ENCODE measurements around the gene CAMK2B.

Gene CAMK2B

GRCh38 chr7:44308596-44309270, 16.7 kb downstream of the CAMK2B start:
- FAIRE-seq = no peak

DNA sequence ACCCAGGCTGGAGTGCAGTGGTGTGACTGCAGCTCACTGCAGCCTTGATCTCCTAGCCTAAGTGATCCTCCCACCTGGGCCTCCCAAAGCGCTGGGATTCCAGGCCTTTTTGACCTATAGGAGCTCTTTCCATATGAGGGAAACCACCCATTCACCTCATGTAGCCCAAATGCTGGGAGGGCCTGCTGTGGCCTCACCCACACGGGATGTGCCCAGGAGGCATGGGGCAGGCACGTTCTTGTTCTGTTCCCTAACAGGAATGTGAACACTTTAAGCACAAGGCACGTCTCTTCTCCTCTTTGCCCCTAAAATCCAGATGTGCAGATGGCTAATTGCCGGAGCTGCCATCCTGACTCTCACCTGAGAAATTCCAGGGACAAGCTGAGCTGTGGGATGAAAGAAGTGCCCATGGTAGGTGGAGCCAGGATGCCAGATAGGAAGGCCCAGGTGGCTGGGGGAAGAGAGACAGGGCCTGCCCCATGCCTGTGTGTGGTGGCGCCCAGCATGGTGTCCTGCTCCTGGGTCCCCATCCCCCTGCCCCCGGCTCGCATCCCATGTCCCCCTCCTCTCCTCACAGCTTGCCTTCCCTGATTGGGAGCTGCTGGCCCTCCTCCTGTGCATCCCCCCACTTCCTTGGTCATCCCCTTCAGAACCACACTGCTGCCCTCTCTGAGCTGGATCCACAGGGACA, 17.3 kb downstream of the CAMK2B start:
- no peak for FAIRE-seq

DNA sequence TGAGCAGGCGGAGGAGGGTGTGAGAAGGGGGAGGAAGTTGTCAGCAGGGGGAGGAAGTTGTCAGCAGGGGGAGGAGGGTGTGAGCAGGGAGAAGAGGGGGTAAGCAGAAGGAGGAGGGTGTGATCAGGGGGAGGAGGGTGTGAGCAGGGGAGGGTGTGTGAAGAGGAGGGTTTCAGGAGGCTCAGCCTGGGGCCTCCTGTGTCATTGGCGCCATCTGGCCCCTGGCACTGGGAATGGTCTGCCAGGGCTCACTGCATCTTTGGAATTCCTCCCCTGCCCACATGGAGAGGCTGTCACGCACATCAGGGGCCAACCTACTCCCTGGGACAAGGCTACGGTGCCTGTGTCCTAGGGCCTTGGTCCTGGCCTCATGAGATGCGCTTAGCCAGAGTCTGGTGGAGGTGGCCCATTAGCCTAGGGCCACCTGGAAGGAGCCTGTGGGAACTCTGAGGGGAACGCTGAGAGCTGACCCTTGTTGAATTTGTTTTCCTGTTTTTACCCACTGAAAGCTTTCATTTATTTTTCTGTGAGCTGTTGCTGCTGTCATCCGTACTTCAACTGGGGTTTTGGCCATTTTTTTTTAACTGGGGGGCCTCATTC, 18.0 kb downstream of the CAMK2B start:
- FAIRE-seq = no peak

- FAIRE-seq = no peak
Observed at GRCh38 chr7:44306606-44307005, 18.8 kb downstream of the CAMK2B start.

DNA sequence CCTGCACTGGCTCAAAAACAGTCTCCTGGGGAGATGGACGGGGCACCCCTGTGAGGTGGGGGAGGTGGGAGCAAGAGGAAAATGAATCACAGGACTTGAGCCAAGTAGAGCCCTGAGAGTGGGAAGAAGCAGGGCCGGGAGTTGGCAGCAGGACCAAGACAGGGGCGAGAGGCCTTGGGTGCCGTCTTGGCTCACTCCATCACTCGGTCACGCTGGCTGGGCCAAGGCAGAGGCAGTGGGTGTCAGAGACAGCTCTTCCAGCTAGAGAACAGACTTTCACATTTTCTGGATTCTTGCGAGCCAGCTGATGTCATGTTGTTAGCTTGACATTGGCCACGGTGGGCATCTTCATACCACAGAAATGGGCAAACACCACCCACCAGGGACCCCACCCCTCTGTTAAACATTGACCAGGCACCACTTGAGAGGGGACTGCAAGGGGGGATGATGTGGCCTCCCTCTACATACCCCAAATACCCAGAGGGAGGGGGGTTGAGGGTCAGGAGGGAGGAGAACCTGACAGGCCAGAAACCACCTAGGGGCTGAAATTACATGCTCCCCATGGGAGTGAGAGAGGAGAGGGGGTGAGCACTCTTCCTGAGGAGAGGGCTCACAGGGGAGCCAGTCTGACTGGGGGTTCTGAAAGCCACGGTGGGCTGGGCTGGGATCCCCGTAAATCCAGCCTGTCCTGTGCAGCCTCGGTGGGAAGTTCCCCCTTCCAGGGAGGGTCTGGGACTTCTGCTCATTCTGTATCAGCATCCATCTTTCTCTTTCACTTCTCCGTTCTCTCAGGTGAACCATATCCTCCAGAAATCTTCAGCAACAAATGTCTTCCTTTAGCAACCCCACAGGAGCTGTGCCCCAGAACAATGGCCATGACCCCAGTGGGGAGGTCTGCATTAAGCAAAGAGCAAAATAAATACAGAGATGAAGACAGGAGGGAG, 19.6 kb downstream of the CAMK2B start:
- no peak for FAIRE-seq

DNA sequence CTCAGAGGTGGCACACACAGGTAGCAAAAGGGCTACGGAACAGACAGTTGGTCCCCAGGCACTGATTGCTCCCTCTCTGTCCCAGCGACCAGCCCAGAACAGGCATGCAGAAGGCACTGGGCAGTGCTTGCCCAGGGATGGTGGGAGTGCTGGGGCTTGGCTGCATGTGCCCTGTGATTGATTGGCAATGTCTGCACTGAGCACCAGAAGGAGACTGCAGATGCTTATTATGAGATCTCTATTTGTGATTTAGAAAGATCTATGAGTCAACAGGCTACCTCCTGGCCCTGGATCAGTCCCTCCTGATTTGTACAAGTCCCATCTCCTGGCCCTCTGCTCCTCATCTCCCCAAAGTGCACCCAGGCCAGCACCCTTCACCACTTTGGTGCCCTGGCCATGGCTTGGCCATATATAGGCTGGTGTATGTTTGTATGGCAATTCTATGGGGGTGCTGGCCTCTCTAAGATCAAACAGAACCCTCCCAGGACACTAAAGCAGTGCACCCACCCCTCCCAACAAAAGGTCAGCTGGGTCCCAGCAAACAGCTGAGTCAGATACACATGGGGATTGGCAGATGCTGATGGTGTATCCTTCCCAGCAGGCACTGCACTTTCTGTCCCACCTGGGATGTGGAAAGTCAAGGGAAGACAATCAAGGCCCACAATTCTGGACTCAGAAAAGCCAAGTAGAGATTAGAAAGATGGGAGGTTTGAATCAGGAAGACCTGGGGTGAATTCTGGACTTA, 30.9 kb downstream of the CAMK2B start:
- FAIRE-seq = no peak

GRCh38 chr7:44293561-44294324, 31.7 kb downstream of the CAMK2B start:
- no peak for FAIRE-seq

DNA sequence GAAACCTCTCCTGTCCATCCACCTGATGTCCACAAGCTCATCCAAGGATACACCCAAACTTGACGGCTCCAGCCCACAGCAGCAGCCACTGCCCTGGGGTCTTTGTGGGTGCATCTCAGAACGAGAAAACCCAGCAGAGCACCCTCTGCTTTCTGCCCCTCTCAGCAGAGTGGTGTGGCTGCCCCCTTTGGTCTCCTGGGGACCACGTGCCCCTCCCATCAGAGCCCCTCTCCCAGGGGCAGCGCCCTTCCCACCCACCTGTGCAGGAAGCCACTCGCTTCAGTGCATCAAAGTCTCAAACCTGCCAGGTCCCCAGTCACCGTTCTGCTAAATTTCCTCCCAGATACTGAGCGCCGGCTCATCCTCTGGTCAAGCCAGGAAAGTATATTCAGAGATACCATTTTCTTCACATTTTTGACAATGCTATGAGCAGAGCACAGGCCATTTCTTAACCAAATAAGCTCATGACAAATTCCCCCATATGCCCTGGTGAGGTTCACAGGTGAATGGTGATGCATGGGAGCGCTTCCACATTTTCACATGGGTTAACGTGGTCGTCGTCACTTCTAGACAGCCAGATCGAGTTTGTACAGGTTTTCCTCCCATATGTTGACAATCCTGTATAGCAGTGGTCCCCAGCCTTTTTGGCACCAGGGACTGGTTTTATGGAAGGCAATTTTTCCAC, 32.4 kb downstream of the CAMK2B start:
- FAIRE-seq = no peak

- FAIRE-seq = no peak
Observed at GRCh38 chr7:44292420-44292817, 33.0 kb downstream of the CAMK2B start.

GRCh38 chr7:44291733-44292419, 33.5 kb downstream of the CAMK2B start:
- FAIRE-seq = no peak

- FAIRE-seq = no peak
Observed at GRCh38 chr7:44291066-44291732, 34.2 kb downstream of the CAMK2B start.

GRCh38 chr7:44290252-44290620, 35.2 kb downstream of the CAMK2B start:
- FAIRE-seq = no peak

DNA sequence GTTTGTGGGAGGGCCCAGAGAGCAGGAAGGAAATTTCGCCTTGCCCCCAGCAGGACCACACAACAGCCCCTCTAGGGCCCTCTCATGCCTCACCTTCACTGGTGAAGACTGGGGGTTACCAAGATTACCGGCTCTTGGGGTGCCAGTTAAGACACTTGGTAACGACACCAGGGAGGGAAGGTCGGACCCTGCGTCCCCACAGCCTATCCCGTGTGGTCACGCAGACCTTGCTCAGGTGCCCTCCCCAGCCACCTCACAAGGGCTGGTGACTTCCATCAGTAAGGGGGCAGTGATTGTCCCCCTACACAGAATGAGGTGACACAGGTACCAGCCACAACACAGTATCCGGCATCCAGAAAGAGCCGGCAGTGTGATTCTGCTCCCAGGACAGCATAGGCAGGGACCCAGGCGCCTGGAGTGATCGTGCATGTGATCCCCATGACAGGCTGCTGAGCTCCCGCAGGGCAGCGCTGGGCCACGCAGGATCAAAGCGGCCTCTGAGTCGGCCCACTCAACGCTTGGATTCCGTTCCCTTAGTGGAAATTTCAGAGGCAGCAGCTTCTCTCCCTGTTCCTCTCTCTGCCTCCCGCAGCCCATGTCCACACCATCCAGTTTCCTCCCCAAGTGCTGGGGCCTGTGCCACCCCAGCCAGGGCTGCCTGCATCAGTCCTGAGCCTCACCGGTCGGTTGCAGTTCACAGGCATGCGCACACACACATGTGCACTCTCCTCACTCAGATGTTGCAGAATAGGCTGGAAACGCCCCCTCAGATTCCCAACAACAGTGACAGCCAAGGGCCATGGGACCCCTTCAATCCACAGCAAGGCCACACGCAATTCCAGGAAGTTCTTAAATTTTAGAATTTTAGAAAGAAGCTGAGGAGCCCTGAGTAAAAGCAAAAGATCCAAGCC, 35.8 kb downstream of the CAMK2B start:
- no peak for FAIRE-seq

- FAIRE-seq = no peak
Observed at GRCh38 chr7:44288811-44289340, 36.5 kb downstream of the CAMK2B start.

DNA sequence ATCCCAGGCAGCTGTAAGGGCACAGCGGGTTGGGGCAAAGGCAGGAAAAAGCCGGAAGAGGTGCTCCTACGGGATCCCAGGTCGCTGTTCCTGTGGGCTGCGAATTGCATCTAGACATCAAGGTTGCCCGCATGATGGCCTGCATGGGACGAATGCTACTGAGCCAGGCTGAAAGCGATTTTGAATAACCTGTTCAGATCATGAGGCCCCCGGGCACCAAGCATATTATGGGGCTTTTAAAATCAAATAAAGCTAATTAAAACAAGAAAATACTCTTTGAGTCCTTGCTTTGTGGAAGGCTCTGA, 37.1 kb downstream of the CAMK2B start:
- no peak for FAIRE-seq

- FAIRE-seq = no peak
Observed at GRCh38 chr7:44287488-44288380, 37.7 kb downstream of the CAMK2B start.
